Adrenal gland (tissue), 12 donors: Measurements from ENCODE around the gene FMO2. TPM values are rescaled to one million over a fixed set of nuclear protein-coding genes. Genes with fewer than 3 reads are reported as not detected.

Experiments
- DNase-seq, 7 donors: peaks; one replicate each; pipeline ENCODE4 v3.0.0-alpha.2; 2019 to 2020
- H3K27ac ChIP-seq, 5 donors: fragments of 200-600 bp; sonication (generic) in 4 of 5; 1 replicate in 3 of 5; 2 replicates in 2 of 5; pipeline versions ENCODE4 v1.5.1 to v1.8.0; 2016 to 2020; ENCODE audit warnings: mild to moderate bottlenecking in 1 of 5
- H3K27me3 ChIP-seq: fragments of 200-600 bp; 2 replicates; pipeline ENCODE4 v1.8.0; 2021
- H3K36me3 ChIP-seq, 2 donors: fragments of 200-600 bp; replicated peaks in 1 of 2; 1 replicate in 1 of 2; 2 replicates in 1 of 2; pipeline versions ENCODE4 v1.5.1 to v1.8.0; 2018 to 2022
- H3K4me1 ChIP-seq, 2 donors: fragments of 200-600 bp; replicated peaks in 1 of 2; 1 replicate in 1 of 2; 2 replicates in 1 of 2; pipeline versions ENCODE4 v1.5.1 to v1.8.0; 2018 to 2021
- H3K4me3 ChIP-seq, 4 donors: fragments of 200-600 bp; sonication (generic) in 3 of 4; one replicate each; pipeline ENCODE4 v1.5.1; 2016 to 2018
- H3K9me3 ChIP-seq, 3 donors: fragments of 200-600 bp; sonication (generic) in 1 of 3; replicated peaks in 1 of 3; 1 replicate in 2 of 3; 2 replicates in 1 of 3; pipeline versions ENCODE4 v1.5.1 to v1.8.0; 2016 to 2021
- POLR2A ChIP-seq, 2 donors: fragments of 450-650 bp; IDR thresholded peaks; one replicate each; pipeline ENCODE4 v1.6.1; 2017; ENCODE audit warnings: antibody characterized with exemption in 2 of 2, mild to moderate bottlenecking in 2 of 2, moderate library complexity in 1 of 2
- WGBS, 4 donors: extraction: QIAGEN DNeasy Blood & Tissue Kit in 2 of 4; methylation state at CpG; one replicate each; pipeline versions ENCODE4 v1.1.5 to v1.1.7; 2013 to 2017; 5-methylcytosine and 5-hydroxymethylcytosine counted together
- intact Hi-C, 2 donors: fragments of 100-400 bp; cut with DNase I; formaldehyde crosslinking; loops; one replicate each; pipeline versions ENCODE4 v1.14.1 to v1.15.0; 2022 to 2023
- polyA plus RNA-seq, 3 donors: library from polyadenylated mRNA; stranded (reverse); fragments of 200-250 nt in 2 of 3; fragments of 350-450 nt in 1 of 3; fragmentation: Illumina TruSeq in 1 of 3; extraction: RNeasy Lipid Tissue Mini Kit (QIAGEN cat#74804) in 1 of 3; gene quantifications; one replicate each; pipeline ENCODE4 v1.2.3, GENCODE V29; 2013 to 2014
- total RNA-seq, 9 donors: library from RNA; depleted of rRNA in 4 of 9; stranded (reverse); fragments of >200 nt in 4 of 9; fragments of 120-200 nt in 1 of 9; fragmentation: NEBNext Ultra II Directional in 1 of 9; extraction: Animal tissue kit (Norgen Biotek cat#: 25700) in 1 of 9; gene quantifications; one replicate each; pipeline versions ENCODE4 v1.1.0 to v1.2.4, GENCODE V29; 2013 to 2023
- TF ChIP-seq, protein P1 (sequence below), 6 experiments: fragments of 450-650 bp in 4 of 6; fragments of 200-600 bp in 2 of 6; sonication (generic) in 1 of 6; IDR thresholded peaks; 1 replicate in 5 of 6; 2 replicates in 1 of 6; pipeline versions ENCODE4 v1.5.1 to v1.8.0; 2016 to 2021; ENCODE audit warnings: antibody characterized with exemption in 6 of 6, mild to moderate bottlenecking in 2 of 6, moderate library complexity in 1 of 6
- donor health status: healthy with polysubstance abuse.
- donor health status: Bipolar disorder and iron deficiency.
- donor health status: DM: yes; HTN: yes; CAD: no.
- donor health status: DM: no; HTN: no; CAD: no.
- donor health status: DM: no; HTN: no; CAD: no.
- donor health status: DM: yes; HTN: yes; CAD: no.

Gene FMO2
- total and polyA plus RNA-seq, 12 donors: 0.72 to 149 (median 47.9) TPM

DNA sequence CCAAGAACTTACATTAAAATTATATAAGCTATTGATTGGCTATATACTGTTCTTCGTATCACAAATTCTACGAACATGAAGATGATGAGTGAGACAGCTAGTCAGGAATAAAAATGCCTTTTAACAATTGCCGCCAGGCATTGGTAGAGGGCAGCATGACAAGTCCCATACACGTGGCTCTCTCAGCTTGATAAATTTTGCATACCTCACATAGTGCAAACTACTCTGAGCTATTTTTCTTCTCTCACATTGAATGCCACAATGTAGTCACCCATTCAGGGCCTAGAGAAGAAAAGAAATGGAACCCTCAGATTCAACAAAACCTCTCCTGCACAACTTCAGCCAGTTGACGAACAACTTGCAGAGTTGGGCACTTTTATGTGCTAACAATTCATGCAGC, 27.0 kb upstream of the FMO2 start:
- TF ChIP-seq POLR2A (IDR thresholded peaks at IDR 0.05): no peak
- TF ChIP-seq, protein P1, sequence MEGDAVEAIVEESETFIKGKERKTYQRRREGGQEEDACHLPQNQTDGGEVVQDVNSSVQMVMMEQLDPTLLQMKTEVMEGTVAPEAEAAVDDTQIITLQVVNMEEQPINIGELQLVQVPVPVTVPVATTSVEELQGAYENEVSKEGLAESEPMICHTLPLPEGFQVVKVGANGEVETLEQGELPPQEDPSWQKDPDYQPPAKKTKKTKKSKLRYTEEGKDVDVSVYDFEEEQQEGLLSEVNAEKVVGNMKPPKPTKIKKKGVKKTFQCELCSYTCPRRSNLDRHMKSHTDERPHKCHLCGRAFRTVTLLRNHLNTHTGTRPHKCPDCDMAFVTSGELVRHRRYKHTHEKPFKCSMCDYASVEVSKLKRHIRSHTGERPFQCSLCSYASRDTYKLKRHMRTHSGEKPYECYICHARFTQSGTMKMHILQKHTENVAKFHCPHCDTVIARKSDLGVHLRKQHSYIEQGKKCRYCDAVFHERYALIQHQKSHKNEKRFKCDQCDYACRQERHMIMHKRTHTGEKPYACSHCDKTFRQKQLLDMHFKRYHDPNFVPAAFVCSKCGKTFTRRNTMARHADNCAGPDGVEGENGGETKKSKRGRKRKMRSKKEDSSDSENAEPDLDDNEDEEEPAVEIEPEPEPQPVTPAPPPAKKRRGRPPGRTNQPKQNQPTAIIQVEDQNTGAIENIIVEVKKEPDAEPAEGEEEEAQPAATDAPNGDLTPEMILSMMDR (IDR thresholded peaks at IDR 0.05): no peak
- no peak overlapping the region for H3K4me3 ChIP-seq
- H3K9me3 ChIP-seq: no peaks in the 10 kb centered on the region
- intact Hi-C loops: no loop called here
- no peaks in the 10 kb centered on the region for H3K27me3 ChIP-seq
- no peaks in the 10 kb centered on the region for H3K36me3 ChIP-seq
- 73 to 81% (median 76%) methylated on average over 5 of the region's 5 CpGs for WGBS, 4 donors
- H3K27ac ChIP-seq: no peak overlapping the region
- DNase-seq: no peak
- no peaks in the 10 kb centered on the region for H3K4me1 ChIP-seq

GRCh38 chr1:171158551-171158950, 26.5 kb upstream of the FMO2 start:
- Histone ChIP-seq H3K4me3 (no peak overlapping the region), H3K4me1 (no peaks in the 10 kb centered on the region), H3K27me3 (no peaks in the 10 kb centered on the region), H3K9me3 (no peaks in the 10 kb centered on the region), H3K27ac (no peak overlapping the region), H3K36me3 (no peaks in the 10 kb centered on the region)
- no peak for TF ChIP-seq POLR2A (IDR thresholded peaks at IDR 0.05)
- TF ChIP-seq, protein P1 (IDR thresholded peaks at IDR 0.05): no peak
- intact Hi-C loops: no loop called here
- DNase-seq: no peak
- WGBS, 4 donors: 72 to 85% (median 74%) methylated on average over 3 of the region's 3 CpGs

GRCh38 chr1:171159148-171159547, 26.0 kb upstream of the FMO2 start:
- no peaks in the 10 kb centered on the region for H3K9me3 ChIP-seq
- no peaks in the 10 kb centered on the region for H3K36me3 ChIP-seq
- no peak for TF ChIP-seq POLR2A (IDR thresholded peaks at IDR 0.05)
- TF ChIP-seq, protein P1 (IDR thresholded peaks at IDR 0.05): no peak
- H3K27ac ChIP-seq: no peak overlapping the region
- no peaks in the 10 kb centered on the region for H3K4me1 ChIP-seq
- whole genome bisulfite sequencing, 4 donors: 65 to 74% (median 68%) methylated on average over 2 of the region's 2 CpGs
- H3K27me3 ChIP-seq: no peaks in the 10 kb centered on the region
- no peak overlapping the region for H3K4me3 ChIP-seq
- intact Hi-C loops: no loop called here
- DNase-seq: no peak

- Histone ChIP-seq H3K9me3 (no peaks in the 10 kb centered on the region), H3K27me3 (no peaks in the 10 kb centered on the region), H3K4me1 (no peaks in the 10 kb centered on the region), H3K36me3 (no peaks in the 10 kb centered on the region), H3K4me3 (no peak overlapping the region), H3K27ac (no peak overlapping the region)
- 61 to 69% (median 64%) methylated on average over 3 of the region's 3 CpGs for WGBS, 4 donors
- DNase-seq: no peak
- TF ChIP-seq POLR2A (IDR thresholded peaks at IDR 0.05): no peak
- TF ChIP-seq, protein P1 (IDR thresholded peaks at IDR 0.05): no peak
- intact Hi-C loops: no loop called here
These were observed 24.9 kb upstream of the FMO2 start for GRCh38 chr1:171160211-171160610.
